ENCODE measurements around the gene ZSWIM6. TPM values are rescaled to one million over a fixed set of nuclear protein-coding genes. Genes with fewer than 3 reads are reported as not detected.

The ZSWIM6 gene
- total RNA-seq: 5.1 and 5.3 TPM in 2 replicates

DNA sequence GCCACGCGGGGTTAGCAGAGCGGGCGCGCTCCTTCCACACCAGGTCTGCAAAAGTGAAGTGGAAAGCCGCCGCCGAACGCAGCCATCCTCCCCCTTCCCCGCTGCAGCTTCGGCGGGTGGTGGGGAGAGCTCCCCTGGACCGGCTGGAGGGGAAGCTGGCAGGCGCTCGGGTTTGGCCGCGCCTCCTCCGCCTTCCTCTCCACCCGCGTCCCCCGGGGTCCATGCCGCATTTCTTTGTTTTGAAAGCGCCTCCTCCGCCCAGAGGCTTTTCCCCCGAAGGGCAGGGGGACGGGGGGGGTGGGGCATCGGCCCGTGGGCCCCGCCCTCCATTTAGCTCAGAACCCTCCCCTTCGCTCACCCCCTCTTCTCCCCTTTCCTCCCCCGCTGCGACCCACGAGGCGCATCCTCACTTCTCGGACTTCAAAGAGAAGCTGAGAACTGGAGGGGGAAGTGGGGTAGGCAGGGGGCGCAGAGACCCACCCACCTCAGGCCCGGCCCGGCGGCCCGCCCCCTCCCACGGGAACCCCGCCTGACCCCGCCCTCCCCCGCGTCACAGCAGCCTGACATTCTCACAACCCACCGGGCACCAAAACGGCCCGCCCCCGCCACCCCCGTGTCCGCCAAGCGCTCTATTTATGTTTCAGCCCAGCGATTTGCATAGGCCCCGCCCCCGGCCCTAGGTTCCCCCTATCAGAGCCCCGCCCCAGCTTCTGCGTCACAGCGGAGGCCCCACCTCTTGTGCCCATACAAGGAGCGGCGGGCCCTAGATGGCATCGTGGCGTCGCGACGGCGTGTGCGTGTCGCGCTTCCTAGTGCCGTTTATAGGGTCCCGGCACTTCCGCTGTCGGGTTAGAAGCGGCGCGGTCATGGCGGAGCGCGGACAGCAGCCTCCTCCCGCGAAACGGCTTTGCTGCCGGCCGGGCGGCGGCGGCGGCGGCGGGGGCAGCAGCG lies at the start of gene ZSWIM6:
Gene ZSWIM6, plus strand, starts transcription at position 852 of the 951 bp plus-strand sequence. Its CDS starts 15 bp downstream, at position 867.
- intact Hi-C loops (cut with micrococcal nuclease): loop anchor here (1.0 to 5.0 kb wide), 8 partner anchors 55 to 1081 kb away; partner anchors contain the start of genes DEPDC1B, ERCC8, IPO11 and KIF2A

DNA sequence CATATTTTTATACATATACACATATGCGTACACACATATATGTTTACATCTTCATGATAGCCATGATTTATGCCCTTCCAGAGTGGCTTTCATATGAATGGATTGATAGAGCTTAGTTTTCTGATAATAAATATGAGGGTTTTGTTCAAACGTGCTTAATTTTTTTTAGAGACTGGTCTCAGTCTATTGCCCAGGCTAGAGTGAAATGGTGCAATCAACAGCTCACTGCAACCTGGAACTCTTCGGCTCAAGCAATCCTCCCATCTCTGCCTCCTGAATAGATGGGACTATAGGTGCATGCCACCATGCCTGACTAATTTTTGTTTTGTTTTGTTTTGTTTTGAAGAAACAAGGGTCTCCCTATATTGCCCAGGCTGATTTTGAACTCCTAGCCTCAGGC lies 48.6 kb upstream of the ZSWIM6 start:
- intact Hi-C loops (cut with micrococcal nuclease): loop anchor here (10.0 kb wide), 1 partner anchor 251 kb away; no protein-coding TSS in a partner anchor

DNA sequence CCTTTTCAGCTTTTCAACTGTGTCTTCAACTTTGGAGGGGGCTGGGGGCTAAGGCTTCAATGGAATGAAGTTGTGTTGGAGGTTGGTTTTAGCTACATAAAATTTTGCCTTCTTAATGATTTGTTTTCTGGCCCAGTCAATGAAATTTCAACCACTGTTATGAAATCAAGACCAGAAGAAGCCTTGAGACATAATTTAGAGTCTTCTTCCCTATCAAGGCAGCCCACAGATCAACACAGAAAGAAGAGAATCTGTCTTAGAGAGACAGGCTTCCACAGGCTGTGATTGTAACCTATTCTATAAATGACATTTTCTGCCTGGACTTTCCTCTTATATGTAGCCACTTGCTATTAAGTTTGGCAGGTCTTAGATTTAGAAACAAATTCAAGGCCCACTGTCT lies 46.5 kb upstream of the ZSWIM6 start:
- intact Hi-C loops (cut with micrococcal nuclease): loop anchor here (2.0 to 10.0 kb wide), 2 partner anchors 17 to 249 kb away; no protein-coding TSS in a partner anchor

GRCh38 chr5:61286446-61287132 lies 45.5 kb upstream of the ZSWIM6 start:
- intact Hi-C loops (cut with micrococcal nuclease): loop anchor here (10.0 kb wide), 1 partner anchor 248 kb away; no protein-coding TSS in a partner anchor

DNA sequence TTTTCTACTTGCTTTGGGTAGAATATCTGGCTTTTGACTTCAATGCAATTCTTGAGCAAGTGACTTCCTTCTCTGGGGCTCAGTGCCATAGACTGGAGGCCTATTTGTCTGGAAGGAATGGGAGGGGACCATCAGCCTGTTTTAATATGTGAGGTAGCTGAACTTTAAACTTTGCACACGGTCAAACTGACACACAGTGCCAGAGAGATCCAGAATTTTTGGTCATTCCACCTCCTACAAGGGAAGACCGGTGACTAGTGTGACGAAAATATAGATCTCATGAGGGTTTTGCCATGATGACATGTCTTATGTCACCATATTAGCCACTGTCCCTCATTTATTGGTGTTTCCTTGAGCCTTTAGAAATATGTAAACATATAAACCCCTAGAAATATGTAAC lies 44.6 kb upstream of the ZSWIM6 start:
- intact Hi-C loops (cut with micrococcal nuclease): loop anchor here (10.0 kb wide), 1 partner anchor 247 kb away; no protein-coding TSS in a partner anchor

GRCh38 chr5:61289241-61289640 lies 42.8 kb upstream of the ZSWIM6 start:
- intact Hi-C loops (cut with micrococcal nuclease): loop anchor here (10.0 kb wide), 1 partner anchor 246 kb away; no protein-coding TSS in a partner anchor

- intact Hi-C loops (cut with micrococcal nuclease): loop anchor here (10.0 kb wide), 1 partner anchor 245 kb away; no protein-coding TSS in a partner anchor
Measured at GRCh38 chr5:61289669-61290306, 42.3 kb upstream of the ZSWIM6 start.

- intact Hi-C loops (cut with micrococcal nuclease): no loop called here
Measured at GRCh38 chr5:61290791-61291210, 41.3 kb upstream of the ZSWIM6 start.

DNA sequence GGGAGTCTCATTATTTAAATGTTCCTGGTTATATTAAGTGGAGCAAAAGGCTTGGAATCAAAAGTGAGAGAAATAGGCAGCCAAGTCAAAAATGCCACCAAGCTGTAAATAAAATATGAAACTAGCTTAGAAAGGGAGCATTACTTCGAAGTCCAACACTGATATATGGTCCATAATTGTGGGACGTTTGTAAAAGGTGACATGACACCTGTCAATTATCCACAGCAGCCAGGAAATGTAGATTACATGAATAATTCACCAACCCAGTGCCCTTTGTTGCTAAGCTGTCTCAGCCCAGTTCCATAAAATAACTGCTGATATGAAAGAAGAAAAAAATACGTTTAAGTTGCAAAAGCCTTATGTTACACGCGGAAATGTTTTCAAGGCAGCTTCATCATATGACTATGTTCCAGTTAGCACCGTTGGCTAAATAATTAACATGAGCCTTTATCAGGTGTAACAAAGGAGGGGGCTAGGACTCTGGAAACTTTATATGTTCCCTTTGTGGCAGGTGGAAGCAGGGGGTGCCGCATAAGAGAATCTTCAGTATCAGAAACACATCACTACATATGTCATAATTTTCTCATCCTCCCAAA lies 39.9 kb upstream of the ZSWIM6 start:
- intact Hi-C loops (cut with micrococcal nuclease): no loop called here

GRCh38 chr5:61293071-61293470 lies 39.0 kb upstream of the ZSWIM6 start:
- intact Hi-C loops (cut with micrococcal nuclease): no loop called here

GRCh38 chr5:61293873-61294272 lies 38.2 kb upstream of the ZSWIM6 start:
- intact Hi-C loops (cut with micrococcal nuclease): no loop called here

- intact Hi-C loops (cut with micrococcal nuclease): no loop called here
Measured at GRCh38 chr5:61295365-61295764, 36.7 kb upstream of the ZSWIM6 start.

DNA sequence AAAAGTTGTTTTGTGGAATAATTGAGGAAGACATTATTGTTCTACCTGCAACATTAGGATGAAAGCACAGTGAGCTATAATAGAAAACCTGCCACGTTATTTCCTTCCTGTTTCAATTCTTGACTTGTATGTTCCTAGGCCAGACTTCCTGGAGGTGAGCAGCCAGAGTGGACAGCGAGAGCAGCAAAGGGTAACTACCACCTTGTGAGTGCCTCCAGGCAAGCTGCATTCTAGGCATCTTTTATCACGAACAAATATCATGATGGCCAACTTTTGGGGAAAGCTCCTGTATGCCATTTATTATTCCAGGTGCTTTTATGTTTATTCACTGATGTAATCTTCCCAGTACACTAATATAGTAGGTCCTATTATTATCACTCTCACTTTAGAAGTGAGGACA lies 34.0 kb upstream of the ZSWIM6 start:
- intact Hi-C loops (cut with micrococcal nuclease): no loop called here

GRCh38 chr5:61298580-61298979 lies 33.5 kb upstream of the ZSWIM6 start:
- intact Hi-C loops (cut with micrococcal nuclease): no loop called here

GRCh38 chr5:61299261-61299681 lies 32.8 kb upstream of the ZSWIM6 start:
- intact Hi-C loops (cut with micrococcal nuclease): no loop called here

DNA sequence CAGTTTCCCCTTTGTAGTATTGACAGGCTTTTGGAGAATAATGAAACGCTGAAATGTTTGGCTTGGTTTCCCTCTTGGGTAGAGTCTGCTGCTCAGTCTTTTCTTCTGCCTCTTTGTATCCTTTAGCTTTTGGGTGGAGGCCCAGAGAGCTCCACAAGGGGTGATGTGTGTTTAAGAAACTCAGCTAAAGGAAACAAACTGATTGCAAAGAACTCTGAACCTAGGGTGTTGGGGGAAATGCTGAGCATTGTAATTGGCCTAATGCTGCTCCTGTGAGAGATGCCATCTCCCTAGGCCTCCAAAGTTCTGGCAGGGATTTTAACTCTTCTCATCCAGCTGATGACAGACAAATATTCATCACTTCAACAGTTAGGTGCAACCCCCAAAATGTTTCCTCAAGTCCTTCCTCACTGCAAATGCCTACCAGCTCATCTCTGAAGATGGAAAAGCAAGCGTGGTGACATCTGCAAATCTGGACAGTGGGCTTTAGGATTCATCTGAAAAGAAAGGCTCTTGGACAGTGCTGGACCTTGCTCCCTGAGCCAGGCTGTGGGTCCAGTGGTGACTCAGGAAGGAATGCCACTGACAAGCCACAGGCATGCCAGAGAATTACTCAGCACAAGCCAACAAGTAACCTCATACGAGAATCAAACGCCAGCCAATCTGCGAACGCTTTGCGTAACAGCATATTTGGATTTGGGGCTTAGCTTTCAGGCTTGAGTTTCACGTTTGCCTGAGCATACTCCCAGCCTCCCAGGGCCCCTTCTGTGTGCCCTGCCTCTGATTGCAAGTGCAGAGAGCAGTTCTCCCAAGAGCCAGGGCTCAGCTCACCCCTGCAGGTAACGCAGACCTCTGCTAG lies 30.5 kb upstream of the ZSWIM6 start:
- intact Hi-C loops (cut with micrococcal nuclease): loop anchor here (2.0 kb wide), 1 partner anchor 17 kb away; no protein-coding TSS in a partner anchor

- intact Hi-C loops (cut with micrococcal nuclease): loop anchor here (2.0 kb wide), 1 partner anchor 17 kb away; no protein-coding TSS in a partner anchor
Measured at GRCh38 chr5:61302200-61302563, 29.9 kb upstream of the ZSWIM6 start.

- intact Hi-C loops (cut with micrococcal nuclease): loop anchor here (2.0 kb wide), 1 partner anchor 19 kb away; no protein-coding TSS in a partner anchor
Measured at GRCh38 chr5:61303346-61303745, 28.7 kb upstream of the ZSWIM6 start.

DNA sequence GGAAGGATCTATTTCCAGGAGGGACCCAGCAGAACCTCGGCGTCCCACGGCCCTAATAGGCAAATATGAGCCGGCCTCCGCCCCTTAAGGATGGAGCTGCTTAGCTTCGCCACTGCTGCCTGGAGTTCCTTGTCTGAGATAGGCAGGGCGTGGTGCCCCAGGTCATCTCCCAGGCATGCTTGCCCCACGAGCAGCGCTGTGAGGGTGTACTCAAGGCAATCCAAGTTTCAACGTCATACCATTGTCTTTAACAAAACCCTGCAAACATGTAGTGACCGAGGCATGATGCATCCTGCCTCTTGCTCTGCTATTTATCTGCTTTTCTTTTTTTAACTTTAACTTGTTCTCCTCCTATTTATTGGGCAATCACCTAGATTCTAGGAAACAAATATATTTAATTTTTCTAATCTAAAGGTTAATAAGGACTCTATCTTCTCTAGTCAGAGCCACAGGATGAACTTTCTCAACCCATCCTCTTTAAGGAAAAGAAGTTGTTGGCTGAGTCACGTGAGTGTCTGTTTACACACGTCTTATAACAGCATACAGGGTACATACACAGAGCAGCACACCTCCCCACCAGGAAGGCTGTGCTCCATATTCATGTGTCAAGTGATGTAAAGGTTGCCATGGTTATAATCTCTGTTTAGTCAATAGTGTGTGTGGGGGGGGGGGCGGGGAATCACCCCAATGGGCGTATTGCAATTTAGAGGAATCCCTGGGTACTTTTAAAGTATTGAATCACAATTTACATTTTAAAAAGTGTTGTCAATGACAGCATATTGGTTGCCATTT lies 27.3 kb upstream of the ZSWIM6 start:
- intact Hi-C loops (cut with micrococcal nuclease): no loop called here
